ENCODE measurements around the gene DDX42.
A peak's percentile ranks its signal among the peaks of the same experiment; 100 is the strongest.

DNA sequence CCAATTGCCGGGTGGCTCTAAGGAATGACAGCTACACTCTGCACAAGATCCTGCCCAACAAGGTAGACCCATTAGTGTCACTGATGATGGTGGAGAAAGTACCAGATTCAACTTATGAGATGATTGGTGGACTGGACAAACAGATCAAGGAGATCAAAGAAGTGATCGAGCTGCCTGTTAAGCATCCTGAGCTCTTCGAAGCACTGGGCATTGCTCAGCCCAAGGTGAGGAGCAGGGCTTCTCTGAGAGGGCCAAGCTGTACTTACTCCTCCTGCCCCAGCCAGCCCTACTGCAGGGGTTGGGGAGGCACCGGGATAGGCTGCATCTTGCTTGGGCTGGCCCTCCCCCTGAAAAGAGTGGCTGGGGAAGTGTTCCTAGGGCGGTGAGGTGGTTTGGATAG lies 56.3 kb downstream of the DDX42 start:
- no peak for TF ChIP-seq POLR2A (IDR thresholded peaks at IDR 0.05)
- TF ChIP-seq, protein P1, sequence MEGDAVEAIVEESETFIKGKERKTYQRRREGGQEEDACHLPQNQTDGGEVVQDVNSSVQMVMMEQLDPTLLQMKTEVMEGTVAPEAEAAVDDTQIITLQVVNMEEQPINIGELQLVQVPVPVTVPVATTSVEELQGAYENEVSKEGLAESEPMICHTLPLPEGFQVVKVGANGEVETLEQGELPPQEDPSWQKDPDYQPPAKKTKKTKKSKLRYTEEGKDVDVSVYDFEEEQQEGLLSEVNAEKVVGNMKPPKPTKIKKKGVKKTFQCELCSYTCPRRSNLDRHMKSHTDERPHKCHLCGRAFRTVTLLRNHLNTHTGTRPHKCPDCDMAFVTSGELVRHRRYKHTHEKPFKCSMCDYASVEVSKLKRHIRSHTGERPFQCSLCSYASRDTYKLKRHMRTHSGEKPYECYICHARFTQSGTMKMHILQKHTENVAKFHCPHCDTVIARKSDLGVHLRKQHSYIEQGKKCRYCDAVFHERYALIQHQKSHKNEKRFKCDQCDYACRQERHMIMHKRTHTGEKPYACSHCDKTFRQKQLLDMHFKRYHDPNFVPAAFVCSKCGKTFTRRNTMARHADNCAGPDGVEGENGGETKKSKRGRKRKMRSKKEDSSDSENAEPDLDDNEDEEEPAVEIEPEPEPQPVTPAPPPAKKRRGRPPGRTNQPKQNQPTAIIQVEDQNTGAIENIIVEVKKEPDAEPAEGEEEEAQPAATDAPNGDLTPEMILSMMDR (IDR thresholded peaks at IDR 0.05 in 8 of 11, conservative IDR thresholded peaks at IDR 0.05 in 3 of 11) = no peak
- TF ChIP-seq POLR2AphosphoS5 (IDR thresholded peaks at IDR 0.05) = peak; percentile 39 to 43 (median 41)

Data from spleen (tissue), 7 donors.